NCI-H69 (cell line): ENCODE data around the gene VKORC1.

Source experiments
- DNase-seq: peaks from one replicate; lab custom pipeline; 2025; lab: John Stamatoyannopoulos, UW

The VKORC1 gene

DNA sequence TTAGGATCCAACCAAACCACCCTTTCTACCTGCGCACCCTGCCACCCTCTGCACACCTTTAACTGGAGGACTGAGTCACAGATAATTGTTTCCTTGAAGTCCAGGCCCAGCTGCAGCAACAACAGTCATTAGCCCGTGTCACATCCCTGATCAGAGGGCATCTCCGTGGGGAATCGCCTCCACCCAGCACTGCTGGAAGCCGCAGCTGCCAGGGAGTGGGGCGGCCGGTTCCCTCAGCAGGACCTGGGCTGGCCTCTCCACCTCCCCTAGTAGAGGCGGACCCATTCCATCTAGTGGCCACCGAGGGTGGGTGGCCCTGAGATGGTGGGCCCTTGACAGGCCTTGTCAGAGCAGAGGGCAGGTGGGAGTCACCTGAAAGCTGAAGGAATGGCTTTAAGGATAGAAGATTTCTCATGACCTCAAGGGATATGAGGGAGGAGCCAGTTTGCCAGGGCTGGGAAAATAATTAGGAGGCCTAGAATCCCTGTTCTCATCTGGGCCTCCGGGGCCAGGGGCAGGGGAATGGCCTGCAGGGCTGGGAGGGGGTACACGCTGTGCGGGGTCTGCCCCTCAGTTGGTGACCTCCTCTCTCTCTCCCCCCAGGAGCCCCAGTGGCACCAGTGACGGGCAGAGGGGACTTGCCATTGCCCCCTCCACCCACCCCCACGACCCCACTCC, 12.1 kb downstream of the VKORC1 start:
- DNase-seq = peak; percentile 50

GRCh38 chr16:31081428-31082351, 12.9 kb downstream of the VKORC1 start:
- no peak for DNase-seq

DNA sequence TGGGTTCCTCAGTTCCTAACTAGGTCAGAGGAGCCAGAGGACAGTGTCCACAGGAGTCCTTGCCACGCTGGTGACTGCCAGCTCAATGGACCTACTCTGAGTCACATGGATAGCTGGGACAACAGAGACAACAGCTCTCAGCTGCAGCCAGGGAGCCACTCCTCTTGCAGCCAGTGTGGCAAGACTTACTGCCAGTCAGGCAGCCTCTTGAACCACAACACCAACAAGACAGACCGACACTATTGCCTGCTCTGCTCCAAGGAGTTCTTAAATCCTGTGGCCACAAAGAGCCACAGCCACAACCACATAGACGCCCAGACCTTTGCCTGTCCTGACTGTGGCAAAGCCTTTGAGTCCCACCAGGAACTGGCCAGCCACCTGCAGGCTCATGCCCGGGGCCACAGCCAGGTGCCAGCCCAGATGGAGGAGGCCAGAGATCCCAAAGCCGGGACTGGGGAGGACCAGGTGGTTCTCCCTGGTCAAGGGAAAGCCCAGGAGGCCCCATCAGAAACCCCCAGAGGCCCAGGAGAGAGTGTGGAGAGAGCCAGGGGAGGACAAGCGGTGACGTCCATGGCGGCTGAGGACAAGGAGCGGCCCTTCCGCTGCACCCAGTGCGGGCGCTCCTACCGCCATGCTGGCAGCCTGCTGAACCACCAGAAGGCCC, 13.7 kb downstream of the VKORC1 start:
- no peak for DNase-seq

GRCh38 chr16:31080035-31080629, 14.5 kb downstream of the VKORC1 start:
- DNase-seq = no peak

- DNase-seq = no peak
Observed at GRCh38 chr16:31079342-31079944, 15.2 kb downstream of the VKORC1 start.

GRCh38 chr16:31078597-31079341, 15.8 kb downstream of the VKORC1 start:
- no peak for DNase-seq

GRCh38 chr16:31077592-31078396, 16.8 kb downstream of the VKORC1 start:
- no peak for DNase-seq

- no peak for DNase-seq
Observed at GRCh38 chr16:31077024-31077423, 17.6 kb downstream of the VKORC1 start.

GRCh38 chr16:31076319-31076718, 18.3 kb downstream of the VKORC1 start:
- no peak for DNase-seq

- no peak for DNase-seq
Observed at GRCh38 chr16:31074814-31075183, 19.8 kb downstream of the VKORC1 start.

DNA sequence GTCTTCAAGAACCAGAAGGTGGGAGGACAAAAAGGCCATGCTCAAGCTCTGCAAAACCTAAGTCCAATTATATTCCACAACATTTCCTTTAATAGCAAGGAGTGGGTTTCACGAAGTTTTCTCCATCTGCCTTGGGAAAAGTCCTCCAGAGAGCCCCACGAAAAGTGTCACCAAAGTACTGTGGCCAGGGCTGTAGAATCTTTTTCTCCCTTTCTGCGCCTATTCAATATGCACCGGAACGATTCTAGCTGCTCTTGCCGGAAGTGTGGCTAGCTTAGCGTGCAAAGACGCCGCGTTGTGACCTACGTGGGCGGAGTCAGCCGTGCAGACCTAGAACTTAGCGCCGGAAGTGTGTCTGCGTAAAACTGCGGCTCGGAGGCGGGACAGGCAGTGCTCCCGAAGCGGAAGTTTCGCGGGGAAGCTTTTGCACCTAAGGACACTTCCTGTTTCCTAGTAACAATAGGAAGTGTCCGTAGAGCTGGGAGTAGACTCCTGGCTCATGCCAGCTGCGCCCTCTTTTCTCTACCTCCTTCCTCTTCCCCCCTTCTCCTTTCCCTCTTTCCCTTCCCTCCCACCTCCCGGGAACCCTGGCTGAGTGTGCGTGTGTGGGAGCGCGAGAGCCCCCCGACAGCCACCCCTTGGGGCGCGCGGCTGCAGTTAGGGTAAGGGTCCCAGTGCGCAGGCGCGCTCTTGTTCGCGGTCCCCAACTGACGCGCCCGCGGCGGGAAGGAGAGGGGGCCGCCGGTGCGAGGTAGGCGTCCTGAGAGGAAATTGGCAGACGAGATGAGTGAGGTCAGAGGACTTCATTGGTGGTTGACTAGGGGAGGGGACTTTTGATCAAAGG, 20.4 kb downstream of the VKORC1 start, which contains the start of the genes ZNF646 and ZNF668:
Gene ZNF646 (plus strand): TSS at position 453 of the 844 bp plus-strand sequence. CDS start 1,903 bp downstream, outside the sequence.
Gene ZNF668 (minus strand): TSS at position 271 of the 844 bp plus-strand sequence. CDS start 9,781 bp downstream, outside the sequence.
- peak; percentile 100 for DNase-seq

GRCh38 chr16:31073142-31073969, 21.2 kb downstream of the VKORC1 start:
- peak; percentile 96 for DNase-seq

DNA sequence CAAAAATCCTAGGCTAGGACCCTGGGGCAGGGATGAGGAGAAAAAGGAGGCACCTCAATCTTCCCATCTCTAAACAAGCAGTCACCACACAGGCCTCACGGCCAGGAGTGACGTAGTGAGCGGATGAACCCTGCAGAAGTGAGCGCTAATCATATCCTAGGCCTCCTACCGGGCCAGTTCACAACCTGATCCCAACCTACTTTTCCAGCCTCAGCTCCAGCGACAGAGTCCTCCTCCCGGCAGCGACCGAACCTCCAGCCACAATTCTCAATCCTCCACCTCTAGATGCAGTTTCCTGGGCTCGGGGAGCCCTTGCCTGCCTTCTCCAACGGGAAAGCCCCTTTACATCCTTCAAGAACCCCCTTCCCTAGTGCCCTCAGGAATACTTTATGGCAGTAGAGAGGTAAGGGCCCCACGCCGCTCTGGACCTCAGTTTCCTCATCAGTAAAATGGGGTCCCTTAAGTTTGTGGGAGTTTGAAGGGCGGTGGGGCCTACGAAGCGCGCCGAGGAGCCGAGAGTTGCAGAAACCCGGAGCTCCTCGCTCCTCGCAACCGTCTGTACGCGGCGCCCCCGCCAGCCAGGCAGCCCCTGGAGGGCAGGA, 22.0 kb downstream of the VKORC1 start:
- peak; percentile 65 for DNase-seq

- DNase-seq = peak; percentile 50
Observed at GRCh38 chr16:31071861-31072260, 22.7 kb downstream of the VKORC1 start.

DNA sequence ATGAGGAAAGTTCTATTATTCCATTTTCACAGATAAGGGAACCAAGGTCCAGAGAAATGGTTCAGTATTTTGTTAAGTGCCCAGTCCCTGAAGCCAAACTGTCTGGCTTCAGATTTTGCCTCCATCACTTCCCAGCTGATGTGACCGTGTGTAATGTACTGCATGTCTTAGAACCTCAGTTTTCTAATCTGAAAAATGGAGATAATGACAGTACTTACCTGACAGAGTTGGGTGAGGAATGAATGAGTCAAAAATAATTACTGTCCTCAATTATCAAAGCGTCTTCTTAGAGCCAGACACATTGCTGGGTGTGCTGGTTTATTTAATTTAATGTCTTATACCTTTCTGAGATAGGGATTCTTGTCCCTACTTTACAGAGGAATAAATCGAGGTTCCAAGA, 27.3 kb downstream of the VKORC1 start:
- no peak for DNase-seq

DNA sequence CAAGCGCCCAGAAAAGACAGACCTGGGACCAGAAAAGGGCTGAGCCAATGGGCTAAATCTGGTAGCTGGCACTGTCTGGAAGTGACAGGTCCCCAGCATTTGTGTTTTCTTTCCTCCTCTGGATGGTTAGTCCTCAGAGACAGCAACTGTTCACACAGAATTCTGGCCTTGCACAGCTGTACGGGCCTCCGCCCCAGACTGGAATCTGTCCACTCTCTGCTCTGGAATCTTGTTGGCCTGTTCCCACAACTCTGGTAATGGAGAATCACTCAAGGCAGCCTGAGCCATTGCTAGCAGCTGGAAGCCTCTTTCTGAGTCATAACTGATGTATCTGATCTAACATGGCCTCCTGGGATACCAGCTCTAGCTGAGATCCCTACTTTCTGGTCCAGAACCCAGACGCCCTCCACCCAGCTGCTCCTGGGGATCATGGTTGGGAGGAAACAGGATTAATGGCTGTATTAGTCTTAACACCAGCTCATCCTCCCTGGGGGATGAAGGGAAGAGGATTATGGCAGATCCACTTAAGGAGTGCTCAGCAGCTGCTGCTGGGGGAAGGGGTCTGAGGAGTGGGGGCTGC, 29.6 kb downstream of the VKORC1 start:
- no peak for DNase-seq

- no peak for DNase-seq
Observed at GRCh38 chr16:31063843-31064611, 30.6 kb downstream of the VKORC1 start.
